ENCODE data around the gene BBS7. TPM values are rescaled to one million over a fixed set of nuclear protein-coding genes. Genes with fewer than 3 reads are reported as not detected.

The BBS7 gene
- total RNA-seq, 1 experiment from 2014 or later = 28.4 TPM

GRCh38 chr4:121860121-121860520, 10.2 kb downstream of the BBS7 start:
- no peaks in the 10 kb centered on the region for H3K4me1 ChIP-seq (ENCODE audit: low read length)
- H3K9me2 ChIP-seq (replicated peaks; ENCODE audit: insufficient read depth, low read length) = no peaks in the 10 kb centered on the region
- no peak for DNase-seq
- H3K27ac ChIP-seq (ENCODE audit: low read length) = no peak overlapping the region
- H3K27me3 ChIP-seq (ENCODE audit: low read length) = no peaks in the 10 kb centered on the region
- peaks cover 36% of the 10 kb centered on the region; the same call in 1 of the 2 replicates for H3K36me3 ChIP-seq (ENCODE audit: insufficient read depth, low read length)
- no peak overlapping the region for H3K4me2 ChIP-seq (ENCODE audit: low read depth, low read length, poor library complexity, severe bottlenecking)
- H2AFZ ChIP-seq (ENCODE audit: low read length) = no peak overlapping the region
- H3K4me3 ChIP-seq (ENCODE audit: low read length) = no peak overlapping the region
- H3K9ac ChIP-seq (ENCODE audit: low read length) = no peak overlapping the region
- H3K79me2 ChIP-seq (ENCODE audit: low read length) = peaks cover 12% of the 10 kb centered on the region
- no peaks in the 10 kb centered on the region for H4K20me1 ChIP-seq (ENCODE audit: insufficient read depth, low read depth, low read length)
- H3K9me3 ChIP-seq (ENCODE audit: low read length) = no peaks in the 10 kb centered on the region

GRCh38 chr4:121851354-121851753, 18.9 kb downstream of the BBS7 start:
- no peak overlapping the region for H3K4me2 ChIP-seq (ENCODE audit: low read depth, low read length, poor library complexity, severe bottlenecking)
- no peak for DNase-seq
- no peak overlapping the region for H3K4me3 ChIP-seq (ENCODE audit: low read length)
- H3K36me3 ChIP-seq (ENCODE audit: insufficient read depth, low read length) = peaks cover 9% of the 10 kb centered on the region; the same call in 1 of the 2 replicates
- H3K4me1 ChIP-seq (ENCODE audit: low read length) = no peaks in the 10 kb centered on the region
- no peak overlapping the region for H3K9ac ChIP-seq (ENCODE audit: low read length)
- no peaks in the 10 kb centered on the region for H4K20me1 ChIP-seq (ENCODE audit: insufficient read depth, low read depth, low read length)
- no peaks in the 10 kb centered on the region for H3K9me2 ChIP-seq (replicated peaks; ENCODE audit: insufficient read depth, low read length)
- no peak overlapping the region for H2AFZ ChIP-seq (ENCODE audit: low read length)
- no peaks in the 10 kb centered on the region for H3K79me2 ChIP-seq (ENCODE audit: low read length)
- H3K9me3 ChIP-seq (ENCODE audit: low read length) = no peaks in the 10 kb centered on the region
- no peaks in the 10 kb centered on the region for H3K27me3 ChIP-seq (ENCODE audit: low read length)
- H3K27ac ChIP-seq (ENCODE audit: low read length) = no peak overlapping the region

GRCh38 chr4:121846662-121847061, 23.6 kb downstream of the BBS7 start:
- Histone ChIP-seq H3K79me2 (ENCODE audit: low read length) (no peaks in the 10 kb centered on the region), H3K27me3 (ENCODE audit: low read length) (no peaks in the 10 kb centered on the region)

GRCh38 chr4:121842862-121843261, 27.4 kb downstream of the BBS7 start:
- H3K9me3 ChIP-seq (ENCODE audit: low read length) = no peaks in the 10 kb centered on the region
- no peak for DNase-seq
- H4K20me1 ChIP-seq (ENCODE audit: insufficient read depth, low read depth, low read length) = no peaks in the 10 kb centered on the region
- no peak overlapping the region for H3K27ac ChIP-seq (ENCODE audit: low read length)
- peaks cover 61% of the 10 kb centered on the region for H3K36me3 ChIP-seq (ENCODE audit: insufficient read depth, low read length)
- H3K79me2 ChIP-seq (ENCODE audit: low read length) = no peaks in the 10 kb centered on the region
- no peak overlapping the region for H2AFZ ChIP-seq (ENCODE audit: low read length)
- no peaks in the 10 kb centered on the region for H3K4me1 ChIP-seq (ENCODE audit: low read length)
- no peak overlapping the region for H3K9ac ChIP-seq (ENCODE audit: low read length)
- no peak overlapping the region for H3K4me3 ChIP-seq (ENCODE audit: low read length)
- H3K4me2 ChIP-seq (ENCODE audit: low read depth, low read length, poor library complexity, severe bottlenecking) = no peak overlapping the region
- H3K9me2 ChIP-seq (replicated peaks; ENCODE audit: insufficient read depth, low read length) = no peaks in the 10 kb centered on the region
- no peaks in the 10 kb centered on the region for H3K27me3 ChIP-seq (ENCODE audit: low read length)

More at GRCh38 chr4:121846662-121847061, 23.6 kb downstream of the BBS7 start:
- no peaks in the 10 kb centered on the region for H3K9me3 ChIP-seq (ENCODE audit: low read length)
- no peaks in the 10 kb centered on the region for H4K20me1 ChIP-seq (ENCODE audit: insufficient read depth, low read depth, low read length)
- H3K36me3 ChIP-seq (ENCODE audit: insufficient read depth, low read length) = peaks cover 36% of the 10 kb centered on the region; the same call in 1 of the 2 replicates
- no peak overlapping the region for H3K4me2 ChIP-seq (ENCODE audit: low read depth, low read length, poor library complexity, severe bottlenecking)
- H3K9me2 ChIP-seq (replicated peaks; ENCODE audit: insufficient read depth, low read length) = no peaks in the 10 kb centered on the region
- H3K9ac ChIP-seq (ENCODE audit: low read length) = no peak overlapping the region
- no peak overlapping the region for H2AFZ ChIP-seq (ENCODE audit: low read length)
- DNase-seq = no peak
- no peak overlapping the region for H3K4me3 ChIP-seq (ENCODE audit: low read length)
- H3K27ac ChIP-seq (ENCODE audit: low read length) = no peak overlapping the region
- H3K4me1 ChIP-seq (ENCODE audit: low read length) = no peaks in the 10 kb centered on the region

- Histone ChIP-seq H3K9me2 (replicated peaks; ENCODE audit: insufficient read depth, low read length) (no peaks in the 10 kb centered on the region), H3K27me3 (ENCODE audit: low read length) (no peaks in the 10 kb centered on the region), H3K9ac (ENCODE audit: low read length) (no peak overlapping the region), H3K79me2 (ENCODE audit: low read length) (no peaks in the 10 kb centered on the region), H3K4me3 (ENCODE audit: low read length) (no peak overlapping the region), H3K9me3 (ENCODE audit: low read length) (no peaks in the 10 kb centered on the region), H3K27ac (ENCODE audit: low read length) (no peak overlapping the region), H3K4me1 (ENCODE audit: low read length) (no peaks in the 10 kb centered on the region), H2AFZ (ENCODE audit: low read length) (no peak overlapping the region), H3K36me3 (ENCODE audit: insufficient read depth, low read length) (peaks cover 39% of the 10 kb centered on the region), H3K4me2 (ENCODE audit: low read depth, low read length, poor library complexity, severe bottlenecking) (no peak overlapping the region), H4K20me1 (ENCODE audit: insufficient read depth, low read depth, low read length) (no peaks in the 10 kb centered on the region)
- no peak for DNase-seq
These were observed 32.1 kb downstream of the BBS7 start for GRCh38 chr4:121838136-121838535.

- peaks cover 21% of the 10 kb centered on the region; the same call in 1 of the 2 replicates for H3K36me3 ChIP-seq (ENCODE audit: insufficient read depth, low read length)
- H3K9me3 ChIP-seq (ENCODE audit: low read length) = no peaks in the 10 kb centered on the region
- H3K79me2 ChIP-seq (ENCODE audit: low read length) = no peaks in the 10 kb centered on the region
- H3K4me2 ChIP-seq (ENCODE audit: low read depth, low read length, poor library complexity, severe bottlenecking) = no peak overlapping the region
- no peak overlapping the region for H3K4me3 ChIP-seq (ENCODE audit: low read length)
- H3K27me3 ChIP-seq (ENCODE audit: low read length) = no peaks in the 10 kb centered on the region
- H3K4me1 ChIP-seq (ENCODE audit: low read length) = peaks cover 7% of the 10 kb centered on the region
- H3K27ac ChIP-seq (ENCODE audit: low read length) = no peak overlapping the region
- no peaks in the 10 kb centered on the region for H4K20me1 ChIP-seq (ENCODE audit: insufficient read depth, low read depth, low read length)
- DNase-seq = no peak
- no peaks in the 10 kb centered on the region for H3K9me2 ChIP-seq (replicated peaks; ENCODE audit: insufficient read depth, low read length)
- H2AFZ ChIP-seq (ENCODE audit: low read length) = no peak overlapping the region
- H3K9ac ChIP-seq (ENCODE audit: low read length) = no peak overlapping the region
These were observed 40.8 kb downstream of the BBS7 start for GRCh38 chr4:121829511-121829910.

- H3K4me3 ChIP-seq (ENCODE audit: low read length) = no peak overlapping the region
- H4K20me1 ChIP-seq (ENCODE audit: insufficient read depth, low read depth, low read length) = no peaks in the 10 kb centered on the region
- no peaks in the 10 kb centered on the region for H3K27me3 ChIP-seq (ENCODE audit: low read length)
These were observed 42.4 kb downstream of the BBS7 start for GRCh38 chr4:121827853-121828252.

GRCh38 chr4:121824950-121825349, 45.3 kb downstream of the BBS7 start:
- peak; percentile 55 for DNase-seq
- peaks cover 36% of the 10 kb centered on the region for H3K79me2 ChIP-seq (ENCODE audit: low read length)
- no peak overlapping the region for H3K9ac ChIP-seq (ENCODE audit: low read length)
- H3K9me3 ChIP-seq (ENCODE audit: low read length) = no peaks in the 10 kb centered on the region
- H2AFZ ChIP-seq (ENCODE audit: low read length) = peak overlapping the region; percentile 81
- no peaks in the 10 kb centered on the region for H3K9me2 ChIP-seq (replicated peaks; ENCODE audit: insufficient read depth, low read length)
- peak overlapping the region; percentile 91 for H3K4me2 ChIP-seq (ENCODE audit: low read depth, low read length, poor library complexity, severe bottlenecking)
- H3K4me3 ChIP-seq (ENCODE audit: low read length) = no peak overlapping the region
- H3K27ac ChIP-seq (ENCODE audit: low read length) = peak overlapping the region; percentile 45
- H3K4me1 ChIP-seq (ENCODE audit: low read length) = peaks cover 36% of the 10 kb centered on the region
- H4K20me1 ChIP-seq (ENCODE audit: insufficient read depth, low read depth, low read length) = peaks cover 5% of the 10 kb centered on the region; the same call in 1 of the 2 replicates
- H3K27me3 ChIP-seq (ENCODE audit: low read length) = no peaks in the 10 kb centered on the region
- H3K36me3 ChIP-seq (ENCODE audit: insufficient read depth, low read length) = peaks cover 39% of the 10 kb centered on the region

More at GRCh38 chr4:121827853-121828252, 42.4 kb downstream of the BBS7 start:
- Histone ChIP-seq H3K79me2 (ENCODE audit: low read length) (peaks cover 8% of the 10 kb centered on the region), H3K9ac (ENCODE audit: low read length) (no peak overlapping the region), H3K9me3 (ENCODE audit: low read length) (no peaks in the 10 kb centered on the region), H3K9me2 (replicated peaks; ENCODE audit: insufficient read depth, low read length) (no peaks in the 10 kb centered on the region), H3K4me2 (ENCODE audit: low read depth, low read length, poor library complexity, severe bottlenecking) (no peak overlapping the region), H3K27ac (ENCODE audit: low read length) (no peak overlapping the region), H3K4me1 (ENCODE audit: low read length) (peaks cover 12% of the 10 kb centered on the region), H2AFZ (ENCODE audit: low read length) (no peak overlapping the region), H3K36me3 (ENCODE audit: insufficient read depth, low read length) (peaks cover 15% of the 10 kb centered on the region; the same call in 1 of the 2 replicates)
- DNase-seq = no peak

Measured in Karpas-422 (cell line).